Anterior cingulate cortex (tissue), 58 donors: ENCODE results near the gene RAB3IP.
A peak's percentile ranks its signal among the peaks of the same experiment; 100 is the strongest.

Experiments used
- DNase-seq, 58 donors: peaks; one replicate each; lab custom pipeline; 2025; lab: John Stamatoyannopoulos, UW

Gene RAB3IP, protein sequence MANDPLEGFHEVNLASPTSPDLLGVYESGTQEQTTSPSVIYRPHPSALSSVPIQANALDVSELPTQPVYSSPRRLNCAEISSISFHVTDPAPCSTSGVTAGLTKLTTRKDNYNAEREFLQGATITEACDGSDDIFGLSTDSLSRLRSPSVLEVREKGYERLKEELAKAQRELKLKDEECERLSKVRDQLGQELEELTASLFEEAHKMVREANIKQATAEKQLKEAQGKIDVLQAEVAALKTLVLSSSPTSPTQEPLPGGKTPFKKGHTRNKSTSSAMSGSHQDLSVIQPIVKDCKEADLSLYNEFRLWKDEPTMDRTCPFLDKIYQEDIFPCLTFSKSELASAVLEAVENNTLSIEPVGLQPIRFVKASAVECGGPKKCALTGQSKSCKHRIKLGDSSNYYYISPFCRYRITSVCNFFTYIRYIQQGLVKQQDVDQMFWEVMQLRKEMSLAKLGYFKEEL

DNA sequence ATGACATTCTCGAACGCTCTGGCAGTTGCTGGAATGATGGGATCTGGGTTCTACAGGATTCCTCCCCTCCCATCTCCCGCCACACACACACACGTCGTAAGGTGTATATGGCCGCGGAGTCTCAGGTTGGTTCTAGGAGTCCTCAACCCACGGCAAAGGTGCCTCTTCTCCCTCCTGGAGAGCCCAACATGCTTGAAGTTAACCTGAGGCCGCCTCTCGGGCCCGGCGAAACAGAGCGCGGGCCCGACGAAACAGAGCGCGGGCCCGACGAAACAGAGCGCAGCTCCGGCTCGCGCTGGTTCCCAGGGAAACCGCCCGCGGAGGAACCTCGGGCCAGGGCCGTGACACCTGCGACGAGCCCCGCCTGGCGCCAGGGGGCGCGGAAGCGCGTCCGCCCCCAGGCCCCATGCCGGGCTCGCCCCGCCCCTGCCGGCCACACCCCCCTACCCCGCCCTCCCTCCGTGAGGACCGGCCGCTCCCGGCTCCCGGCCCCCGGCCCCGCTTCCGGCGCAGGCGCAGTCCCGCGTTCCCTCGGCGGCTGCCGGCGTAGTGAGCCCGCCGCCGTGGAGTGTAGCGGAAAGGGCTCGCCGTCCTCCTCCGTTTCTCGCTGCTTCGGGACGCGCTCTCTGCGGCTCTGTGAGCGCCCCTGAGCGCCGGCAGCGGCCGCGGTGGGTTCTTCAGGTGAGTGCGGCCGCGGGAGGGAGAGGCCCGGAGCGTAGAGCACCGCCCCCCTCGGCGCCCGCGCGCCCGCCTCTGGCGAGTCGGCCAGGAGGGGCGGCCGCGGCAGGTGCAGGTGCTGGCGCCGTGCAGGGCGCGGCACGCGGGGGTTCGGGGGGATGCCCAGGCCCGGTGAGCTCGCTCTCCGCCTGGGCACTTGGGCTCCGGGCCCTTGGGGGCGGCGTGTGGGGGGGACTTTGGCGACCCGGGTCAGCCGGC is at the start of gene RAB3IP:
RAB3IP (plus strand) TSS at position 510 of the 936 bp plus-strand sequence. CDS start 16,549 bp downstream, outside the sequence.
- DNase-seq = peak; percentile 12 to 89 (median 79)

DNA sequence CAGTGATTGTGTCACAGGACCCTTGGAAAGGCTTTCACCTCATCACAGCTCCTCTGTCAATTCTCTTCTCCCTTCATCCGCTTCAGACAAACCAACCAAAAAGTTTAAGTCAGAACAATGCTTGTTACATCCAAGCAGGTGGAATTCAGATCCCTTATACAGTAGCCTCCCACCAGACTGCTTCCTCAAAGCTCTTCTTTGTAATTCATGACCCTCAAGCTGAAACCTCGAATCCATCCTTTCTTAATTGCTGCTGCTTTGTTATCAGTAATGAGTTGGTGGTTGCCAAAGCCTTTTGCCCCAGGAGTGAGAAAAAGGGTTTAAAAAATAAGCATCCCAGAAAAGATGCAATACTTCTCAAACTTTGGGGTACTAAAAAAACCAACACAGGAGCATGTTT is 49.0 kb upstream of the RAB3IP start:
- no peak for DNase-seq

DNA sequence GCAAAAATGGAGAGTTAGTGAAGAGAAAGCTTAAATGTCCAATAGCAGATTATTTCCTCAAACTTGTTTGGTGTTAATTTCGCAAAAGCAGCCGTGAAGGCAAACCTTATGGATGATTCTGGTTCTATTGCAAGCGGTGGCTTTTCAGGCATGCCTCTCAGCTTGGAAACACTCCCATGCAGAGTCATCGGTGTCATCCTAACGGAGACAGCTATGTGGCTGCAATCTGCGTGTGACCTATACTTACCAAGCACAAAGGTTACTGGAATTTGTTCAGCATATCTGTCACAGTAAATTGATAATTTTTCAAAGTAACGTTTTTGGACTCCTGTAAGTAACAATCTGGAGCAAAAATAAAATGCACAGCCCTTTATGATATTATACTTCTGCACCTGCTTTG is 44.5 kb upstream of the RAB3IP start:
- no peak for DNase-seq

DNA sequence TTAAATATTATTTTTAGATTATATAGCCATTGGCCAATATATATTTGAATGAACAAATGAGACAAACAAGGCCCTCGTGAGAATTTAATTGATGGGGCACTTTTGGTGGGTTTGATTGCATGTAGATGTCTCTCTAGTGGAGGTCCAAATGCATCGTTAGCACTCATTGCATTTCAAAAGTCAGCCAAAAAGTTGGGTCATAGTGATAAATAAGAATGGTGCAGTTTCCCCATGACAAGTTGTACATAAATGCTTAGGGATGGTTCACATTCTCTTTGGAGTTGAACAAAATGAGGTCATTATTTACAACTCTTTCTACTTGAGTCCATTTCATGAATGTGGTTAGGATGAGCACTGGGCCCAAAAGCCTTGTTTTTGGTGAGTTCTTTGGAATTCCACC is 40.6 kb upstream of the RAB3IP start:
- no peak for DNase-seq

DNA sequence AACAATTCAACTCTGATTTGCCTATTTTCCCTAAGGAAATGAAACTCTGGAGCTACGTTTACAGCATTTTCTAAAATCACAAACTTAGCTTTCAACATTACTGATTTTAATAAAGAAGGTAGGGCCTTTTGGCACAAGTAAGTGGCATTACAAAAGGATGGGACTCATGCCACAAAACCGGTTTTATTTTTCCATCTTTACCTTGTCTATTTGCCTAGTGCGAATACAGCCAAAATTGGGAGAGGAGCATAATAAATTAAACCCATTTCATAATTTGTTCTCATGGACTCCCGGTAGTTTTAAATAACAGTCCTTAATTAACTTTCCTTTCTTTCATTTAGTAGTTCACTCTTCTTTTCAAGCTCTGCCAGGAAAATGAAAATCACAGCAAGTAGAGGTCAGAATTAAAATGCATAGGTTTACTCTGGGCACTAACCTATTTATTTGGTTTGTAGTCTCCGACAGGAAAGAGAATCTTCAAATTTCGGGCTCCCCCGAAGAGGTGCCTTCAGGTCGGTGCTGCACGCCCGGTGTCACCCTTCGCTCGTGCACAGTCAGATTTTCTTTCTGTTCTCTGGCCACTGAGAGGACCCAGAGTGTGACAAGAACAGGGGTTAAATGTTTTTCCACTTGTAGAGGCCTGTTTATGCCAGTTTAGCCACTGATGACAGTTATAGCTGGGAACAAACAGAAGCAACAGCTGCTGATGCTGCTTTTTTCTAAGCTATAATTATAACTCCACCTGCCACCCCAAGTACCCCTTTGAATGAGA is 39.7 kb upstream of the RAB3IP start, which contains the start of gene BEST3:
BEST3 (minus strand) TSS at position 535 of the 772 bp plus-strand sequence. CDS start 1,505 bp downstream, outside the sequence.
- no peak for DNase-seq

DNA sequence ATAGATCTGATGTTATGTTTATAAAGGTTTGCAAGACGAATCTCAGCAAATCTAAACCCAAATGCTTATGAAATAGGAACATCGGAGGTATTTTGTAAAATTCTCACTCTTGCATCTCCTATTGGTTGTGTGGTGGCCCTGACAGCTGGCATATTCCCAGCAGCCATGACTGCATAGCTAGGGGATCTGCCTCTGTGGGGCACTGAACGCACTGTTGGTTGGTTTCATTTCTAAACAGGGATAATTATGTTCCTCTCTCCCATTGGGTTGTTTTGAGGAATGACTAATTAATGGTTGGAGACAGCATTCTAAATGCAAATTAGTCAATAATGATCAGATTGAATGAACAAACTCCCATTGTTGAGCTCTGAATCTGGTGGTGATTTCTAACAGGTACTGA is 36.8 kb upstream of the RAB3IP start:
- peak in 26 of 58 donors; percentile 1 to 74 (median 22) for DNase-seq

DNA sequence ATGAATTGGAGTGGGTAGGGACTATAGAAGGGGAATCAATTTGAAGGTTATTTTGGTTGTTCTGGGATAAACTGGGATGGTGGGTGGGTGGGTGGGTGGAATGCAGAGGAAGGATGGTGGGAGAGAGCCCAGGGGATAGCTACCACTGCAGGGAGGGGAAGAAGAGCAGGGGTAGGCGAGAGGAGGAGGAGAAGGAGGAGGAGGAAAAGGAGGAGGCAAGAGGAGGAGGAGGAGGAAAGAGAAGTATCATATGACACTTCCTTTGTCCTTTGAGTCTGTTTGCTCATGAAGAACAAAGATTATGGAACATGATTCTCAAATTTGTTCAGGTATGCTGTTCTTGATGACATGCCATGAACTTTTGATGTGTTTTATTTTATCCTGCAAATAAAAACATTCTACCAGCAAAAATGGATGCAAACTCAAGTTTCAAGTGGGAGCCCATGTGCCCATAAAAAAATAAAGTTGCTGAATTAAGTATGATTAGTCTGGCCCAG is 35.5 kb upstream of the RAB3IP start:
- no peak for DNase-seq

DNA sequence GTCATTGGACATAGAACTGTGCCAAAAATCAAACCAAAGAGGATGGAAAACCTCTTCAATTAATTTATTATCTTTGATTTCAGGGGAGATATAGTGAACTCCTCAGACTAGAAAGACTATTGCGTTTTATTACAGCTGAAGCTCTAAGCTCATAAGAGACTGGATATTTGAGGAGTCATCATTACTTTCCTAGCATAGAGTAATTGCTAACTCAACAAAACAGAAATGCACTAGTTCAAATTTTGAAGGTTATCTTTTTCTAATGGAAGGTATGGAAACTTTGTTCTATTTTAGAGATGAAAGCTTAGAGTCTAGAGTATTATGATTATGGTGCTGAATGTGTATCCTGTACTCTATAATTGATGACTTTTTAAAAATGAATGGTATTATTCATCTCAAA is 34.3 kb upstream of the RAB3IP start:
- no peak for DNase-seq

DNA sequence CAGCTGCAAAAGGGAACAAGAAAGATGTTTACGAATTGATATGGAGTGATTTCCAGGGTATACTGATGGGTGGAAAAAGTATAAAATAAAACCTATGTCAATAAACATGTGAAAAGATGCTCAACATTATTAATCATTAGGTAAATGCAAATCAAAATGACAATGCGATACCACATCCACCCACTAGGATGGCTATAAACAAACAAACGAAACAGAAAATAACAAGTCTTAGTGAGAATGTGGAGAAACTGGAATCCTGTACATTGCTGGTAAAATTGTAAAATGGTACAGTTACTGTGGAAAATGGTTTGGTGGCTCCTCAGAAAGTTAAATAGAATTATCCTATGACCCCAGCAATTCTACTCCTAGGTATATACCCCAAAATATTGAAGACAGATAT is 30.0 kb upstream of the RAB3IP start:
- DNase-seq = no peak

DNA sequence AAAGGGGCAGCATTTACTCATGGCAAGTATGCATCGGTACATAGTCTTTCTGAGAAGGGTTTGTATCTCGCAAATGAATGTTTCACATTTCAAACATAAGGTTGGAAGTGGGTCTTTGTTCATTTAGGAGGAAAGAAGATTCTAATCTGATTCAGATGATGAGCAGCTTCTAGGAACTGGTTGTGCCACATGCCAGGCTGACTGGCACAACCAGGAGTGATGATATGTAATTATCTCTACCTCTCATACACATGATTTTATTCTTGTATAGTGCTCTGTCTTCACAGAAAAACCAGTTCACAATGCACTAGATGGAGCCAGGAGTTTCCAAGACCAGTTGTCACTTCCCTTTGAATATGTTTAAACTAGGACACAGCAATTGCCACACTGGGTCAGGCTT is 25.8 kb upstream of the RAB3IP start:
- no peak for DNase-seq

DNA sequence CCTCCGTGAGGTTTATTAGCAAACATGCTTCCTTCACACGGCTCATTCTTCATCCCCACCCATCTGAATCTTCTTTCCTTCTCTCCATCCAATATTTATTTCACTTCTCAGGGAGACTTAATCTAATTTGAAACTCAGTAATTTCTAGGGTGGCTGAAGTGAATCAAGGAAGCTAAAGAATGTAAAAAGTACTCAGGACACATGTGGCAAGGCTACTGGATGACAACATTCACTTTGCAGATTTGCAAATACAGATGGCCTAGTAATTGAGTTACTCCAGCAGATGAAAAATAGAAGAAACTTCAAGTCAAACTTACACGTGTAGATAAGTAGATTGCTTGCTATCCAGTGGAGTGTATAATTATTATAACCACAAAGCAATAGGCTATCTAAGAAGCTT is 24.1 kb upstream of the RAB3IP start:
- no peak for DNase-seq

DNA sequence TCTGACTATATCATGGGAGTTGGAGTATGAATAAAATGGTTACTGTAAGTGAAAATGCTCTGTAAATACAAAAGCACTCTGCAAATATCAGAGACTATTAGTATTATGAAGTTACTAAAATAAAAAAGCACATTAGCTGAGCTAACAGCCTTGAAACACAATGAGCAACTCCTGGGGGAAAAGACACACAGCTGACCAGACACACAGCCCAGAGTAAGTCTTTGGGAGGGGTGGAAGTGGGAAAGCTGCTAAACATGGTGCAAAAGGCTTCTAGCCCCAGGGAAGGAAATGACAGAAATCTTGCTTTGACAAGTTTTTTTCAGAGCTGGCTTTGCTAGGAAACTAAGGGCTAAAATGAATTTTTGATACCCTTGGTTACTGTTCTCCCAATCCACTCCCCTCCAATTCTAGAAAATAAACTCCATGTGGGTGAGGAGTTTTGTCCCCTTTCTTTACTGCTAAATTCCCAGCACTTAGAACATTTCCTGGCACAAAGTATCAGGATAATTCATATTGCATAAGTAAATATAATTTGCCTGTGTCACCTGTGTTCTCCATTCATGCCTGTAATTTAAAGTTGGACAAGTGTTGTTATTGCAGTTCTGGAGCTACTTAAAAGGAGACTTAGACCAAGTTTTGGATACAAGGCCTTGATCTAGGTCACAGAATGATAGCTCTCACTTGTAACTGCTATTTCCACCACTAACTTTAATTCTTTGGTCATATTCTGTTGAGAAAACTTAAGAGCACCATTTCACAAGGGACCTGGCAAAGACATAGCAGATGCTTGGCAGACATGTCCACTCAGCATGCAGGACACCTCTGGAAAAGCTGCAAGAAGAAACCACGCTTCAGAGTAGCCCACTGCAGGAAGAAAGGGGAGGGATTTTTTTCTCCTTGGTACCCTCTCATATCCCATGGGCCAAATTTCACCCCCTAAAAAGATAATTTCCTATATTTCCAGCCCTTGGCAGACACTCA is 19.0 kb upstream of the RAB3IP start:
- no peak for DNase-seq

DNA sequence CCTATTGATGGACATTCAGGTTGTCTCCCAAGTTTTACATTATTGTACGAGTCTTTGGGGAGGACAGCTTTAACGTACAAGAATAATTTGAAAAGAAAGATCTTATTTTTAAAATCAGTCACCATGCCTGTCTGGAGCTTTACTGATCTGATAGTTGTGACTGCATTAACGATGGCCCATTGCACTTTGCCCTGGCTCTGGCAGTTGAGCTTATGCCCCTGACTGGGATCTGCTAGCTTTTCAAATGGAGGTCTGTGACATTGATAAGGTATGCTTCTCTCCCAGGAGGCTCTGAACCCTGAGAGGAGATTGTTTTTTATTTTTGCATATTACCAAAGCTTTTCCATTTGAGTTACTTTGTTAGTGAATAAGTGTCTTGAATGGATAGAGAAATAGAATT is 17.9 kb upstream of the RAB3IP start:
- DNase-seq = no peak

DNA sequence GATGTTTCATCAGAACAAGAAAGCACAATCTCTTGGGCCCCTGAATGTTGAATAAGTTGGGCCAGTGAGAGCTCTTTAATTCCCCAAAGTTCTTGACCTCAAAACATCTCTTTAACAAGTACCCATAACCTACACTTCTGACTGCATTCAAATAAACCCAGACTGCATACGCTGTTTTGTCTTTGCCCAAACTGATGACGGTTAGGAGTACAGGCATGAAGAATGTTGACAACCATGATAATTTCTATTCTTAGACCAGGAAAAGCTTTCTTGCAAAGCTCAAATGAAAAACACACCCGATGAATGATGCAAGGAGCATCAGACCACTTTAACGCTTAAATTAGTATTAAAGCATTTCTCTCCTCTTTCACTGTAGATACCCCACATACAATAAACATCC is 11.7 kb upstream of the RAB3IP start:
- DNase-seq = no peak

DNA sequence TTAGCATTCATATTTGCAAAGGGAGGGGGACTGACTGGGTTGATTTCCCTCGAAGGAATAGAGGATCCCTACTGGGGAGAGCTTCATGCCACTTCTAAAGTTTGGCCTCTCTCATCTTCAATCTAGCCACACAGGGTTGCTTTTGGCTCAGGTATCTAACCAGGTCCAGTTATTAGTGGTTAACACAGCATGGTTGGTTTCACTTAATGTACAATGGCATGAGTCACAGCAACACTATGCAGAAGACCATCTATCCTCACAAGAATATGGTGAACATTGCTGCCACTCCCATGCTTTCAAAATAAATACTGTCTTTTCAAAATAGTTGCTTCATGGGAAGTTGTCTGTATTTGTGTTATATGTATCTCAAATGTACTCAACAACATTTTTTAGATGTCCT is 6.6 kb upstream of the RAB3IP start:
- no peak for DNase-seq

DNA sequence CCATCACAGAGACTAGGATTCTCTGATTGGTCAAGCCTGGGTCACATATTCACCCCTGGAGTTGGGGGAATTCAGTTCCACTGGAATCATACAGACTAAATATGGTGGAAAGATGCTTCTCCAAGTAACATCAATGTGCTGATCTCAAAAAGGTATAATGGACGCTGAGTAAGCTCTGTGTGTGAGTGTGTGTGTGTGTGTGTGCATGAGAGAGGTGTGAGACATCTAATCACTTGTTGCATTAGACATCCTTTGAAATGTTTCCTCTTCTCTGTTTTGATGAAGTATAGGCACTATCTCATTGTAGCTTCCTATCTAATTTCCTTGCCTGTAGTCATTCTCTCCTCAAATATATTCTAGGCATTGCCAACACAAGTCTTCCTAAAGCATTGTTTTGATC is 5.0 kb upstream of the RAB3IP start:
- no peak for DNase-seq

DNA sequence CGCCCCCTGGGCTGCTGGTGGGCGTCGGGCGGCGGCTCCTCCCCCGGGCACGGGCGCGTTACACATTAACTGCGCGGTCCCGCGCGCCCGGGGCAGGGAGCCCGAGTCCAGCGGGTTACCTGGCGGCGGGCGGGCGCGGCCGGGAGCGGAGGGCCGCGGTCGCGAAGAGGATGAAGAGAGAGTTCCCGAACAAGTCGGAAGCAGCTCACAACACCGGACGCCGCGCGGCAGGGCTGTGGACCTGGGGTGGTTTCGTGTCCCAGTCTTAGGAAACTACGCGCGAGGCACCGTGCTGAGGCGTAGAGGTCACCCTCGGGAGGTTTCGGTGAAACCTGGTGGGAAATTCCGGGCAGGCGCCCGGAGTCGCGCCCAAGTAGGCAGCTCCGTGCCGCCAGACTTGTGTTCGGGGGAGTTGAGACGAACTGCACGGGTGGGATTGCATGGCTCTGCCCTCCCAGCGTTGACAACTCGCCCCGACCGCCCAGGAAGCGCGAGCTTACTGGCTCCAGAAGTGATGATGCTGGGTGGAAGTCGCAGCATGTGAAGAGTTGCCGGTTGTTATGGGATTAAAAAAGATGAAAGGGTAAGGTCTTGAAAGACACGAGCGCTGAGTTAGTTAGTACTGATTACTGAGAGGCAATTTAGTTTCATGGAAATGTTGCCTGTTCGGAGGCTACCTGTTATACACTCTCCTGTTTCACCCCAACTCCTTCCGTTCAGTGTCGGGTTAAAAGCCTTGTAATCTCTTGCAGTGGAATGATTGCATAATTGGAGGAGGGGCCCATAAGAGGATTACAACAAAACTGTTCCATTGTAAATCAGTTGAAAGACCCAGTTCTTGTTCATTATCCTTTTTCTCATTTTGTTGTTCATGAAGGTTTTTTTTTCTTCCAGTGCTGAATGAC is 879 bp downstream of the RAB3IP start:
- DNase-seq = peak in 51 of 58 donors; percentile 1 to 60 (median 31)

DNA sequence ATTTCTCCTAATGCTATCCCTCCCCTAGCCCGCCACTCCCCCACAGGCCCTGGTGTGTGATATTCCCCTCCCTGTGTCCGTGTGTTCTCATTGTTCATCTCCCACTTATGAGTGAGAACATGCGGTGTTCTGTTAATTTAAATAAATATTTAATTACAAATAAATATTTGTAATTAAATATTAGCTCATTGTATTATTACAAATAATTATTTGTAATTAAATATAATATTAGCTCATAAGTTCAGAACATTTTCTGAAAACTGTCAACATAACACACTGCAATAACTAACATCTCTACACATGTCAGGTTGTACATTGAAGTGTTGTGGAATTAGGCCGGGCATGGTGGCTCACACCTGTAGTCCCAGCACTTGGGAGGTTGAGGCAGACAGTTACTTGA is 5.4 kb downstream of the RAB3IP start:
- no peak for DNase-seq
